Measurements from ENCODE around the gene FPGS. TPM values are rescaled to one million over a fixed set of nuclear protein-coding genes. Genes with fewer than 3 reads are reported as not detected.
"Not testable (repeated sequence)": the region's sequence is repeated elsewhere in the genome, so short reads cannot be mapped to it uniquely, and the experiment has no call there.

The FPGS gene
- total RNA-seq, 1 donor from 2014 or later = 28.3 TPM

DNA sequence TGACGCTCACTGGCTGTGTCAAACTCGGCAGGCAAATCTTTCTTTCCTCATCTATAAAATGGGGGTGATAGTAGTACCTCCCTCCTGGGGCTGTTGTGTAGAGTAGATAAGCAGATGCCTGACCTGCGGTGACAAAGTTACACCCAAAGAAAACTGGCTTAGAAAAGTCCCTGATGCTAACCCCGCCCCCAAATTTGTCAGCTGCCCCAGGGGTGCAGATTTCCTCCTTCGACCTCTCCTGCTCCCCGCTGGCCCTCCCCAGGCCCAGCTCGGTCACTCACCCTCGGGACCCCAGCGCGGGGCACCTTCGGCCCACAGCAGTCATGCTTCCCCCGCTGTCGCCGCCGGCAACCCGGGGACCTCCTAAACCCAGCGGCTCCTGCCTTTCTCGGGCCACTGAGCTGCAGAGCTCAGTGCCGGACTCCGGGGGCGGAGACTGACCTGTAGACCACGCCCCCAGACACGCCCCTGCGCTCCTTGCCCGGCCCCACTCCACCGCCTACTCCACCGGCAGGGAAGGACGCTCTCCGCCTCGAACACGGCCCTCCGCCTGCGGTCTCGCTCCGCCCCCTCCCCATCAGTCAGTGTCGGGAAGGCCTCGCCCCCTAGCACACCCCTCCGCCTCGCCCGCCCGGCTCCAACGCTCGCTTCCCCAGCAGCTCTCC lies 31.6 kb upstream of the FPGS start:
- ATAC-seq = peak; percentile 98

- no peak for ATAC-seq
Measured at GRCh38 chr9:127771570-127772189, 31.0 kb upstream of the FPGS start.

DNA sequence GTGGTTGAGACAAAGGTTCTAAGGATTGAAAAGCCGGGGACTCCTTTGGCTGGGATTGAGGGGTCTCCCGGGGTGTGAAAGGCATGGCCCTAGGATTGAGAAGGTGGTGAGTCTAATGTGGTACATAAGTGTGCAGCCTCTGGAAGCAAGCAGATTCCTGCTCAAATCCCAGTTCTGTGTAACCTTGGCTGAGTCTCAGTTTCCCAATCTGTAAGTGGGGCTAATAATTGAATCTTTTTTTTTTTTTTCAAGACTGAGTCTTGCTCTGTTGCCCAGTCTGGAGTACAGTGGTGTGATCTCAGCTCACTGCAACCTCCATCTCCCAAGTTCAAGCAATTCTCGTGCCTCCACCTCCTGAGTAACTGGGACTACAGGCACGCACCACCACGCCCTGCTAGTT lies 30.1 kb upstream of the FPGS start:
- no peak for ATAC-seq

DNA sequence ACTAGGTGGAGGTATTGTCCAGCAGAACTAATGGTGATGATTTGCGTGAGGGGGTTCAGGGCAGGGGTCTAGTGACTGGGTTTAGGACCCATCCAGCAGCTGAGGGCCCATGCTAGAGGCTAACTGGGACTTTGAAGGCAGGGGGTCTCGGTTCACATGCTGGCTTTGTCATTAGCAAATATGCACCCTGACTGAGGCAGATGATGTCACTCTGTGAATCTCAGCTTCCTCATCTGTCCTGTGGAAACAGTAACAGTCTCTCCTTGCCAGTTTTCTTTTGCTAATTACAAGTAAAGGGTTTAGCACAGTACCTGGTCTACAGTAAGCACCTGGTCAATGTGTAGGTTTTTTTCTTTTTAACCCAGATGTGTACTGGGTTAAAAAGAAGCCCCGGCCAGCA lies 29.4 kb upstream of the FPGS start:
- no peak for ATAC-seq

DNA sequence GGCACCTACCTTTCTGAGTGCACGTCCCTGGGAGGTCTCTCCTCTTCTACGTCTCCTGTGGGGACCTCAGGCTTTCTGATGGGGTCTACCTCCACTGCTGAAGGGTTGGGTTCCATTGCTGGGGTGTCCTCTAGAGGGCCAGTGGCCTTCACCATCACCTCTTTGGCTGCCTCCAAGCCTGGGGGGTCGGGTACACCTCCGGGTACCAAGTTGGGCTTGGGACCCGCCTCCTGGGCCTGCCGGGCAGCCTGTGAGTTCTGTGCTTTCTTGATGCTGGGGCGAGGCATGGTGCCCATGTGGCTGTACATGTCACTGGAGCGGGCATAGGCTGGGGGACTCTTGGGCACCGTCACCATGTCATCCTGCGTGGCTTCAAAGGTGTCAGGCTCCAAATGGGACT lies 28.7 kb upstream of the FPGS start:
- no peak for ATAC-seq

DNA sequence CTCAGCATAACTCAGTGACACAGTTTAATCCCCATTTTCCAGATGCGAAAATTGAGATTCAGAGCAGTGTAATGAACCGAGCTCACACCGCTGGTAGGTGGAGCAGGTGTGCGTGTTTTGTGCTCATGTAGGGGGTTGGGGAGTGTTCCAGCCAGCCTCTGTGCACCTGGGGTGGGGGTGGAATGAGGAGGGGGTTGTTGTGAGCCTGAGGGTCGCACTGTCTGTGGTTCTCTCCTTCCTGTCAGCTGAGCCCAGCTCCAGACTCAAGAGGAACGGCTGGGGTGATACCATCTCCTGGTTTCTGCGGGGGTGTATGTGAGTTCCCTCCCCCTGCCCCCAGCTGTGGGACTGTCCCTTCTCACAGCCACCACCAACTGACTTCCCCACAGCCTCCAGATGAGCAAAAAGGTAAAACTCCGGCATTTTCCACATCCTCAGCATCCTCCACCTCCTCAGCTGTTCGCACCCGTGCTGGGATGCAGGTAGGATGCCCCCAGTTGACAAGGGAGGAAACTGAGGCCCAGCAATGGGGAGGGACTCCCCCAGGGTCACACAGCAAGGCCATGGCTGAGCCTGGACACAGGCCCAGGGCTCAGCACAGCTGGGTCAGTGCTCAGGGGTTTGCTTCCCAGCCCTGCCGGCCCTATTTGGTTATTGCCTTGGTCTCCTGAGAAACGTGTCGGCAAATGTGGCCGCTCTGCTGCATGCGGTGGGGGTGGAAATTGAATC lies 26.3 kb upstream of the FPGS start:
- ATAC-seq = peak; percentile 1

DNA sequence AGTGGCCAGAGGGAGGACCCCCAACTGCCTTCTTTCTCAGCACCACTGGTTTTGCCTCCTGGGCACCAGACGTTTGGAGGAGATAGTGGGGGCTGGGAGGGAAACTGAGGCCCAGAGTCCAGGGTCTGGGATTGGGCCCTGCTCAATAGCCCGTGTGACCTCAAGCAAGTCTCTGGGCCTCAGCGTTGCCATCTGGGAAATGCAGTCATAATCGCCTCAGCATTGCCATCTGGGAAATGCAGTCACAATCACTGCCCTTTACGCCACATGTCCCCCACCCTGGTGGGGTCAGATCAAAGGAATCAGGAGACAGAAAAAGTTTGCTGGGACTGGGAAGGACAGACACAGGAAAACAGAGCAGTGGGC lies 25.8 kb upstream of the FPGS start:
- no peak for ATAC-seq

DNA sequence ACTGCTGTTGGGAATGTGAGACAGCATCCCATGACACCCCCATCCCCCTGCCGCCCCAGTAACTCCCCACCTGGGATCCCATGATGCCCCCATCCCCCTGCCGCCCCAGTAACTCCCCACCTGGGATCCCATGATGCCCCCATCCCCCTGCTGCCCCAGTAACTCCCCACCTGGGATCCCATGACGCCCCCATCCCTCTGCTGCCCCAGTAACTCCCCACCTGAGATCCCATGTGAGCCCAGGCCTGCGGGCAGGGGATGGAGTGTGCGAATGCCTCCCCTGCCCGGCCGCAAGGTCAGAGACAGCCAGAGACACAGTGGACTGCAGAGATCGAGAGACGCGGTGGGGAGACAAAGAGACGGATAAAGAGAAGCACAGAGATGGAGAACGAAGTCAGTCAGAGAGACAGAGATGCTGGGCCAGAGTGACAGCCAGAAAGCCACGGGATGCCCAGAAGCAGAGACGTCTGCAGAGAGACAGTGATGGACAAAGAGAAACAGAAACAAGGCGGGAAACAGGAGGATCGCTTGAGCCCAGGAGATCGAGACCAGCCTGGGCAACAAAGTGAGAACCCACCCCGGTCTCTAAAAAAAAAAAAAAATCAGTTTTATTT lies 25.2 kb upstream of the FPGS start:
- ATAC-seq = no peak

DNA sequence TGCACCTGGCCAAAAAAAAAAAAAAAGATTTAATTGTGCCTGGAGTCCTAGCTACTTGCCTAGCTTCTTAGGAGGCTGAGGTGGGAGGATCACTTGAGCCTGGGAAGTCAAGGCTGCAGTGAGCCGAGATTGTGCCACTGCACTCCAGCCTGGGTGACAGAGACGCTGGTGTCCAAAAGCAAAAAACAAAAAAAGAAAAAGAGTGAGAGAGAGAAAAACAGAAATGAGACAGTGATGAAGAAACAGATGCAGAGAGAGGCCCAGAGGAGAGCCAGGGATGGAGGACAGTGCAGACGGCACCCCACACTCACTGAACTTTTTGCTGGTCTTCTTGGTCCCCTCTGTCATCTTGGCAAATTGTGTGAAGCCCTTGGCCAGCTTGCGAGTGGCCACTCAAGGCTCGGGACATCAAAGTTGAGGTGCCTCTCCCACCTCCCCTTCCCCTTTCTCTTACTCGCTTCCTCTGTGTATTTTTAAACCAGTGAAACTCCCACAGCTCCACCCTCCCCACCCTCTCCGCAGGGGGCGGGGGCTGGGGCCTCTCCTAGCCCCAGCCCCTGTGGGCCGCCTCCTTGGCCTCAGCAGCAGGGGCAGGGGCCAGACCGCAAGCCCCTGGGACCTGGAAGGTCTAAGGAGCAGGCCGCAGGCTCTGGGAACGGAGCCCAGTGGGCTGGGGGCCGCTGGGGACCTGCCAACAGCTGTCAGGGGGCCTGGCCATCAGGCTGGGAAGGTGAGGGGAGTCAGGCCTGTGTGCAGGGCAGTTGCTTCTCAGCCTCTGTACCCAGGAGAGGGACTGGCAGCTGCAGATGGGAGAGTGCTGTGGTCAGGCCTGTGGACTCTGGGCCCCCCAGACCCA lies 24.2 kb upstream of the FPGS start, which contains the start of gene SH2D3C:
SH2D3C (minus strand) TSS at position 387 of the 856 bp plus-strand sequence; CDS start at position 348, 39 bp downstream.
- peak; percentile 17 for ATAC-seq

DNA sequence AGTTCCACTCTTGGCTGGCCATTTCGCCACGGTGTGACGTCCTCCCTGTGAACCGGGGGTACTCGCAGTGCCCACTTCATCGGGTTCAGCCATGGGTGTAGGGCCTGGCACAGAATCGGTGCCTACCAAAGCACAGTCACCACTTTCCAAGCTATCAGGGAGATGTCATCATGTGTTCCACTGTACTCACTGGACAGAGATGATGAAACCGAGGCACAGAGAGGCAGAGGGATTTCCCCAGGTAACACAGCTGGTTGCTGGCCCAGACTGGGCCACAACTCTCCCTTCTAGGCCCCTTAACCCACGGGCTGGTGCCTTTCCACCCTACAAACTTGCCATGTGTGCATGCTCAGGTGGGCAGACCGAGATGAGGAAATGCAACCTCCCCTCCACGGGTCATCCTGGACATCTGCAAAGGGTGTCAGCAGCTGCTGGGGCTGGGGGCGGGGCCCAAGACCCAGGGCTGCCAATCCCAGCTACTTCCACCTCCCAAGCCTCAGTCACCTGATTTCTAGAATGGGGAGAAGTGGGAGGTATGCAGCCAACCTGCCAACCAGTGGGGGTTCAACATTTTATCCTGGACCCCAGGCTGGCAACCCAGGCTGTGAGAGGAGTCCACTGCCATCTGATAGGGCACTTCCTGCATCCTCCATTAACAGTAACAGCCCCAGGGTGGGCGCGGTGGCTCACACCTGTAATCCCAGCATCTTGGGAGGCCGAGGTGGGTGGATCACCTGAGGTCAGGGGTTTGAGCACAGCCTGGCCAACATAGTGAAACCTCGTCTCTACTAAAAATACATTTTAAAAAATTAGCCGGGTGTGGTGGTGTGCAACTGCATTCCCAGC lies 23.3 kb upstream of the FPGS start:
- peak; percentile 31 for ATAC-seq

DNA sequence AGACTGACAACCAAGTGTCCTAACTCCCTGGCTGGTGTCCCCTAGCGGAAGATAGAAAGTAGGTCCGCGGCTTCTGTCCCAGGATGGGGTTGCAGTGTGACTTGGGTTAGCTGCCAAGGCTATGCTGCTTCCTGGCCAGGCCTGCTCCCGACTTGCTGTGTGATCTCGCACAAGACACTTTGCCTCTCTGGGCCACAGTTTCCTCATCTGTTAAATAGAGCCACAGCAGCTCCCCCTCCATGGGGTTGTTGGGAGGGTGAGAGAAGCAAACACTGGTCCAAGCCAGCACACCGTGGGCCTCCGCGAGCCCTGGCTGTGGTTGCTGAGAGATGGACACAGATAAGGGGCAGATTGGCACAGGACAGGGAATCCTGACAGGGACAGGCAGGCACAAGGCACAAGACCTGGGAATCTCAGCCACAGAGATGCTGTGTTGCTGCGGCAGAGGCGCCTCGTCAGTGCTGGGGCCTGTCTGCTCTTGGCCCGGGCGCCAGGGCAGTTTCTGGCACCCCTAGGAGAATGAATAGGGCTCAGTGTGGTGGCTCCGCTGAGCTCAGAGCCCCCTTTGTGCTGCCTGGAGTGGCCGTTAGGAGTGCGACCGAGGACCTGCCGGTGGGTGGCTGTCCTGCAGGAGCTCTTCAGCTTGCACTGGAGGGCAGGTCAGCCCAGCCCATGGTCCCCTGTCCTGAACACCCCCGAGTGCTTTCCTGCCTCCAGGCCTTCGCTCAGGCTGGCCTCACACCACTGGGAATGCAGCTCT lies 22.4 kb upstream of the FPGS start:
- no peak for ATAC-seq

DNA sequence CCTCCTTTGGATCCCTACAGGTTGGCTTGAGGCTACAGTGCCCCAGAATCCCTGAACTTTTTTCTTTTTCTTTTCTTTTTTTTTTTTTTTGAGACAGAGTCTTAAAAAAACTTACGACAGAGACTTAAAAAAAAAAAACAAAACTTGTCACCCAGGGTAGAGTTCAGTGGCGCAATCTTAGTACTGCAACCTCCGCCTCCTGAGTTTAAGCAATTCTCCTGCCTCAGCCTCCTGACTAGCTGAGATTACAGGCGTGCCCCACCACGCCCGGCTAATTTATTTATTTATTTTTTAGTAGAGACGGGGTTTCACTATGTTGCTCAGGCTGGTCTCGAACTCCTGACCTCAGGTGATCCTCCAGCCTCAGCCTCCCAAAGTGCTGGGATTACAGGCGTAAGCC lies 21.8 kb upstream of the FPGS start:
- ATAC-seq = not testable (repeated sequence)

GRCh38 chr9:127781806-127782205 lies 20.9 kb upstream of the FPGS start:
- ATAC-seq = no peak

GRCh38 chr9:127783111-127784008 lies 19.3 kb upstream of the FPGS start:
- no peak for ATAC-seq

GRCh38 chr9:127785023-127785932 lies 17.4 kb upstream of the FPGS start:
- ATAC-seq = peak; percentile 67

DNA sequence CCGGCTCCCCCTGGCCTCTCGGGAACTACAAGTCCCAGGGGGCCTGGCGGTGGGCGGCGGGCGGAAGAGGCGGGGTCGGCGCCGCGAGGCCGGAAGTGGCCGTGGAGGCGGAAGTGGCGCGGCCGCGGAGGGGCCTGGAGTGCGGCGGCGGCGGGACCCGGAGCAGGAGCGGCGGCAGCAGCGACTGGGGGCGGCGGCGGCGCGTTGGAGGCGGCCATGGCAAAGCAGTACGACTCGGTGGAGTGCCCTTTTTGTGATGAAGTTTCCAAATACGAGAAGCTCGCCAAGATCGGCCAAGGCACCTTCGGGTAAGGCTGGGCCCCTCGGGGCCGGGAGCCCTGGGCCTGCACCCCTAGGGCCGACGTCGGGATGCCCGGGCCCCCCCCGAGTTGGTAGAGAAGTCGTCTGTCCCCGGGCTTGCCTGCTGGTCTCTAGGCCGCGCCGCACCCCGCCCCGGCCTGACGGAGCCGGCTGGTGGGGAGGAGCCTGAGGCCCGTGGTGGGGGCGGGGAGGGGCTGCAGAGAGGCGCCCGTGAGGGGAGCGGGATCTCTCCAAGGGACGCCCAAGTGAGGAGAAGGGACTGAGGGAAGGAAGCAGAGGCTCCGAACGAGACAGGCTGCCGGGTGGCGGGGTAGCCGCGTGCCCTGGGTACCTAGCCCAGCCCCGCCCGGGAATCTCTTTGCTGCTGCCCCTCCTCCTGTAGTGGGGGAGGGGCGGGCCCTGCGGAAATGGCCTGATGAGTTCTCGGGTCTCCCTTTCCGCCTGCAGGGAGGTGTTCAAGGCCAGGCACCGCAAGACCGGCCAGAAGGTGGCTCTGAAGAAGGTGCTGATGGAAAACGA lies 16.5 kb upstream of the FPGS start, which contains the start of gene CDK9:
CDK9 (plus strand) TSS at position 102 of the 840 bp plus-strand sequence; CDS start at position 217, 115 bp downstream.
- peak; percentile 76 for ATAC-seq

DNA sequence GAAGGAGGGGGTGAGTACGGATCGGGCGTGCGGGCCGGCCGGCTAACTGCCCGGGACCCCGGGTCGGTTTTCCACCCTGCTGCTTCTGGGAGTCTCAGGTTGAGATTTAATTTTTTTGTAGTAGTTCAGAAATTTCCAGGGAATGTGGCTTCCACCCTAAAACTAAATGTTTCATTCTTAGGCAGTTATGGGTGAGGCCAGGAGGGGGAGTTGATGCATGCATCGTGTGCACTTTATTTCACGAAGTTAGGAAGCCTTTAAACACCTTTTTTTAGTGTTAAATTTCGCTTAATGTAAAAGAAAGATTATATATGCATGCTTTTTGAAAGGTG lies 15.9 kb upstream of the FPGS start:
- no peak for ATAC-seq
